ENCODE data around the gene FASTKD1. TPM values are rescaled to one million over a fixed set of nuclear protein-coding genes. Genes with fewer than 3 reads are reported as not detected.

FASTKD1 gene
- total and polyA plus RNA-seq, 4 experiments from 2014 or later, result 12.4 to 31.8 (median 21.6) TPM

Other genes starting within 250 kb of the FASTKD1 start
- gene LRP2, start 211.3 kb downstream of the FASTKD1 start, total RNA-seq, result not detected
- not detected for gene LRP2, start 211.3 kb downstream of the FASTKD1 start, polyA plus RNA-seq
- gene BBS5, start 94.4 kb downstream of the FASTKD1 start, total RNA-seq, result 1 to 10 TPM; 1.7 to 1.8 TPM
- gene BBS5, start 94.4 kb downstream of the FASTKD1 start, polyA plus RNA-seq, result 1 to 10 TPM in 1 of 2 donors, under 1 TPM in 1; 0.45 to 1.2 TPM
- under 1 TPM; 0.25 to 0.81 TPM for gene KLHL41, start 64.2 kb downstream of the FASTKD1 start, total RNA-seq
- under 1 TPM in 1 of 2 donors, not detected in 1; 0.09 TPM for gene KLHL41, start 64.2 kb downstream of the FASTKD1 start, polyA plus RNA-seq
- 10 to 100 TPM; 79.2 to 82.9 TPM for gene PPIG, start 10.5 kb upstream of the FASTKD1 start, total RNA-seq
- gene PPIG, start 10.5 kb upstream of the FASTKD1 start, polyA plus RNA-seq, result 100 to 1,000 TPM in 1 of 2 donors, 10 to 100 TPM in 1; 36.8 to 103 TPM
- not detected for gene CFAP210, start 120.5 kb upstream of the FASTKD1 start, total RNA-seq
- gene CFAP210, start 120.5 kb upstream of the FASTKD1 start, polyA plus RNA-seq, result not detected
- 1 to 10 TPM; 7.2 to 7.4 TPM for gene PHOSPHO2, start 120.6 kb upstream of the FASTKD1 start, total RNA-seq
- gene PHOSPHO2, start 120.6 kb upstream of the FASTKD1 start, polyA plus RNA-seq, result 1 to 10 TPM; 2.9 to 7.2 TPM
- 1 to 10 TPM; 1.0 to 2.0 TPM for gene KLHL23, start 160.0 kb upstream of the FASTKD1 start, total RNA-seq
- gene KLHL23, start 160.0 kb upstream of the FASTKD1 start, polyA plus RNA-seq, result 1 to 10 TPM in 1 of 2 donors, under 1 TPM in 1; 0.98 to 1.3 TPM
- 100 to 1,000 TPM; 112 to 114 TPM for gene SSB, start 225.0 kb upstream of the FASTKD1 start, total RNA-seq
- gene SSB, start 225.0 kb upstream of the FASTKD1 start, polyA plus RNA-seq, result 100 to 1,000 TPM; 112 to 149 TPM

Data from CD4-positive, alpha-beta memory T cell (primary cell).